ENCODE data around the gene ZMYND15. TPM values are rescaled to one million over a fixed set of nuclear protein-coding genes. Genes with fewer than 3 reads are reported as not detected.

The ZMYND15 gene
- total and polyA plus RNA-seq, 4 donors = 0.87 to 7.7 (median 1.5) TPM

DNA sequence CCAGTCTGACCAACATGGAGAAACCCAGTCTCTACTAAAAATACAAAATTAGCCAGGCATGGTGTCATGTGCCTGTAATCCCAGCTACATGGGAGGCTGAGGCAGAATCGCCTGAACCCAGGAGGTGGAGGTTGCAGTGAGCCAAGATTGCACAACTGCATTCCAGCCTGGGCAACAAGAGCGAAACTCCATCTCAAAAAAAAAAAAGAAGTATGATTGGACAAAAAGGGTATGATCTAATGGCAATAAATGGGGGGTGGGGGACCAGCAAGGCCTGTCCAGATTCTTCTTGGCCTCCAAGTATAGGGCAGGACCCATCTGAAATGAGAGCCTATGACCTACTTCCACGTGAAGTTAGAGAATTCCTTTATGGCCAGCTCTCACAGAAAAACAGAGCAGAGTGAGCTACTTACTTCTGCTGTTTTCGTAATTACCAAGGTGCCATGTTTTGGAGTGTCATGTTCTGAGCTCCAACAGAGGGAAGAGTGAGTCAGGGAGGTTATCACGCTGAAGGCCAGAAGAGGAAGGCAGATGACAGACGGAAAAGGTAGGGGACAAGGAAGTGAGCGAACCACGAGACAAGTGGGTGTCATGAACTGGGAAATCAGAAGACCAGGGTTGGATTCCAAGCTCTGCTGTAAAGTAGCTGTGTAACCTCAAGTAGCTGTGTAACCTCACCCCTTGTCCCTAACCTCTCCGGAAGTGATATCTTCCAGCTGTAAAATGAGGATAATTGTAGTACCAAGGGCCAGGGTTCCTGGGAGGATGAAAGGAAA lies 3.6 kb upstream of the ZMYND15 start:
- Histone ChIP-seq H3K27me3 (ENCODE audit: control insufficient read depth in 1 of 2, insufficient read depth in 2 of 2, low read length in 1 of 2) (no peaks in the 10 kb centered on the region), H3K27ac (ENCODE audit: low read depth in 1 of 2, low read length in 2 of 2) (no peak overlapping the region), H3K4me3 (ENCODE audit: low read length in 2 of 2) (no peak overlapping the region), H3K36me3 (ENCODE audit: control insufficient read depth in 1 of 2, insufficient read depth in 2 of 2, low read length in 1 of 2) (no peaks in the 10 kb centered on the region), H3K4me1 (ENCODE audit: control insufficient read depth in 1 of 2, insufficient read depth in 2 of 2, low read length in 2 of 2) (no peaks in the 10 kb centered on the region), H3K9me3 (ENCODE audit: control insufficient read depth, low read length) (no peaks in the 10 kb centered on the region)
- intact Hi-C loops (cut with DNase I) = loop anchor here (5.0 to 10.0 kb wide), 3 partner anchors 49 to 161 kb away; partner anchors contain the start of genes C17orf107 (in 1 of the 2), GLTPD2 (in 1 of the 2) and VMO1 (in 1 of the 2)
- ATAC-seq (ENCODE audit: low FRiP score) = no peak
- DNase-seq = peak in 1 of 2 donors; percentile 68
- 79 to 81% methylated on average over 9 of the region's 9 CpGs for WGBS, 2 donors

DNA sequence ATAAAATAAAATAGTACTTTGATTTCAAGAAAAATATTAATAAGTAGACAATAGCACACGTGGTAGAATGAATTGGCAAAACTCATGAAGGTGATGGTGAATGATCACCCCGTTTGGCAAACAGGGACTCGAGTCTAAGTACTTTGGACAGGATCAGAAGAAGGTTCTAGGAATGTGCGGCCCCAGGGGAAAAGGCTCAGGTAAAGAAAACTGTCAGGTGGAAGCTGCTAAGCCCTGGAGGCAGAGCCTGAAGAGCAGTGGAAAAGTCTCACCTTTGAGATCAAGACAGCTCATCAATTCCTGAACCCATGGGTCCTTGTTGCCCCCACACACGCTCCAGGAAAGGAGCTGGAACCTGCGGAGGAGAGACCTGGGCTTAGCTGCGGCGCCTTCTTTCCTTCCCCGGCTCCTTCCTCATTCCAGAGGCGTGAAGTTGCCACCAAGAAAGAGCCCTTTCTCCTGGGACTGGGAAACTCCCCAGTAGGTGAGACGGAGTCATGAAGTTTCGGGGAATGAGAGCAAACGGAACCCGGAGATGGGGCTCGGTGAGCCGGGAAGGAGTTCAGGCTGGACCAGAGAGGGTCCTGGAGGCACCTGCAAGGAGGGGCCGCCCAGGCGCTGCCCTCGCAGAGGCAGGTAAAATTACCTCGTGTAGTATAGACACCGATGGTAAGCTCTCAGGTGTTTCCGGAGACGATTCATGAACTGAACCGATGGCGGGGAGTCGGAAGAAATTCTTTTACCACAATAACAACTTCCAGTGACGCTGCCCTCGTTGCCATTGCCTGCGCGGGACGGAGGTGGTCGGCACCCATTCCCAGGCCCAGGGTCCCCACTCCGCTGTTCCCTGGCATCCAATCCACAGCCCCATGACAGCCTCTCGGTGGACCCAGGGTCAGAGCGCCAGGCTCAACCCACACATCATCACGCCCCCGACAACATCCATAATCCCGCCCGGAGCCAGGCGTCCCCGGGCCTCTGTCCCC lies 1.2 kb upstream of the ZMYND15 start:
- 25 to 26% methylated on average over 41 of the region's 41 CpGs for WGBS, 2 donors

DNA sequence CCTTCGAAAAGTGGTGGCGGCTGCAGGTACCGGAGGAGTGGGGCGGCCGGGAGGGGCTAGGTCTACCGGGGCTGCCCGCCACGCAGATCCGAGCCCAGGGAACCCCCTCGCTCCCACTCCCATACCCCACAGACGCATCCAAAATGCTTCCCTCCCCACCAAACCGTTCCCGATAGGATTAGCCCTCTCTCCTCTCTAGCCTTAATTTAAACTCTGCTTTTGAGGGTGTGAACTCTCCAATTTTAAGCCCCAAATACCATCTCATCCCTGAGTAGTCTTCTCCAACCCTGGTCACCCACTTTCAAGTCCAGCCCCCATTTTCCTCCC lies 355 bp downstream of the ZMYND15 start:
- no peak overlapping the region for H3K27ac ChIP-seq (ENCODE audit: low read depth in 1 of 2, low read length in 2 of 2)
- H3K4me1 ChIP-seq (ENCODE audit: control insufficient read depth in 1 of 2, insufficient read depth in 2 of 2, low read length in 2 of 2) = no peaks in the 10 kb centered on the region
- H3K27me3 ChIP-seq (ENCODE audit: control insufficient read depth in 1 of 2, insufficient read depth in 2 of 2, low read length in 1 of 2) = no peaks in the 10 kb centered on the region
- intact Hi-C loops (cut with DNase I) = no loop called here
- no peaks in the 10 kb centered on the region for H3K9me3 ChIP-seq (ENCODE audit: control insufficient read depth, low read length)
- peak overlapping the region; percentile 61 to 62 for H3K4me3 ChIP-seq (ENCODE audit: low read length in 2 of 2)
- no peaks in the 10 kb centered on the region for H3K36me3 ChIP-seq (ENCODE audit: control insufficient read depth in 1 of 2, insufficient read depth in 2 of 2, low read length in 1 of 2)
- no peak for DNase-seq
- no peak for ATAC-seq (ENCODE audit: low FRiP score)
- 10 to 18% methylated on average over 13 of the region's 13 CpGs for WGBS, 2 donors

More for the DNA sequence above, 1.2 kb upstream of the ZMYND15 start:
- intact Hi-C loops (cut with DNase I) = loop anchor here (5.0 to 10.0 kb wide), 3 partner anchors 46 to 159 kb away; partner anchors contain the start of genes C17orf107 (in 1 of the 2), GLTPD2 (in 1 of the 2) and VMO1 (in 1 of the 2)
- Histone ChIP-seq H3K27ac (ENCODE audit: low read depth in 1 of 2, low read length in 2 of 2) (no peak overlapping the region), H3K9me3 (ENCODE audit: control insufficient read depth, low read length) (no peaks in the 10 kb centered on the region), H3K4me3 (ENCODE audit: low read length in 2 of 2) (peak overlapping the region in 1 of 2 donors; percentile 61), H3K36me3 (ENCODE audit: control insufficient read depth in 1 of 2, insufficient read depth in 2 of 2, low read length in 1 of 2) (no peaks in the 10 kb centered on the region), H3K27me3 (ENCODE audit: control insufficient read depth in 1 of 2, insufficient read depth in 2 of 2, low read length in 1 of 2) (no peaks in the 10 kb centered on the region), H3K4me1 (ENCODE audit: control insufficient read depth in 1 of 2, insufficient read depth in 2 of 2, low read length in 2 of 2) (no peaks in the 10 kb centered on the region)
- DNase-seq (peak in 1 of 2 donors; percentile 35), ATAC-seq (ENCODE audit: low FRiP score) (peak; percentile 24)

DNA sequence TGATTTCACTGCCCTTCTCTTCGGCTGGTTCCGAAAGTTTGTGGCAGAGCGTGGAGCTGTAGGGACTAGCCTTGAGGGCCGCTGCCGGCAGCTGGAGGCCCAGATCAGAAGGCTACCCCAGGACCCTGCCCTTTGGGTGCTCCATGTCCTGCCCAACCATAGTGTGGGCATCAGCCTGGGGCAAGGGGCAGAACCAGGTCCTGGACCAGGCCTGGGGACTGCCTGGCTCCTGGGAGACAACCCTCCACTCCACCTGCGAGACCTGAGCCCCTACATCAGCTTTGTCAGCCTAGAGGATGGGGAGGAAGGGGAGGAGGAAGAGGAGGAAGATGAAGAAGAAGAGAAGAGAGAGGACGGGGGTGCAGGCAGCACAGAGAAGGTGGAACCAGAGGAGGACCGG lies 951 bp downstream of the ZMYND15 start:
- intact Hi-C loops (cut with DNase I) = no loop called here
- H3K27me3 ChIP-seq (ENCODE audit: control insufficient read depth in 1 of 2, insufficient read depth in 2 of 2, low read length in 1 of 2) = no peaks in the 10 kb centered on the region
- ATAC-seq (ENCODE audit: low FRiP score) (no peak), DNase-seq (no peak)
- no peak overlapping the region for H3K4me3 ChIP-seq (ENCODE audit: low read length in 2 of 2)
- 97 to 98% methylated on average over 8 of the region's 8 CpGs for WGBS, 2 donors
- H3K9me3 ChIP-seq (ENCODE audit: control insufficient read depth, low read length) = no peaks in the 10 kb centered on the region
- no peak overlapping the region for H3K27ac ChIP-seq (ENCODE audit: low read depth in 1 of 2, low read length in 2 of 2)
- no peaks in the 10 kb centered on the region for H3K36me3 ChIP-seq (ENCODE audit: control insufficient read depth in 1 of 2, insufficient read depth in 2 of 2, low read length in 1 of 2)
- H3K4me1 ChIP-seq (ENCODE audit: control insufficient read depth in 1 of 2, insufficient read depth in 2 of 2, low read length in 2 of 2) = no peaks in the 10 kb centered on the region

DNA sequence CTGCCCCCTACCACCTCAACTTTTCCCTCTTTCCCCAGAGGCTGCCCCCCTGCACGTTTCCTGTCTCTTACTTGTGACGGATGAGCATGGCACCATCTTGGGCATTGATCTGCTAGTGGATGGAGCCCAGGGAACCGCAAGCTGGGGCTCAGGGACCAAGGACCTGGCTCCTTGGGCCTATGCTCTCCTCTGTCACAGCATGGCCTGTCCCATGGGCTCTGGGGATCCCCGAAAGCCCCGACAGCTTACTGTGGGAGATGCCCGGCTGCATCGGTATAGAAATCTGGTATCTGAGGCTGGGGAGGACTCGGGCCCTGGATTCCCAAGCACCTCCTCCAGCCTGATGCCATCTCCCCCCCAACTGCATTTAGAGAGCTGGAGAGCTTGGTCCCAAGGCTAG lies 1.9 kb downstream of the ZMYND15 start:
- intact Hi-C loops (cut with DNase I) = no loop called here
- Histone ChIP-seq H3K4me3 (ENCODE audit: low read length in 2 of 2) (no peak overlapping the region), H3K27me3 (ENCODE audit: control insufficient read depth in 1 of 2, insufficient read depth in 2 of 2, low read length in 1 of 2) (no peaks in the 10 kb centered on the region), H3K4me1 (ENCODE audit: control insufficient read depth in 1 of 2, insufficient read depth in 2 of 2, low read length in 2 of 2) (no peaks in the 10 kb centered on the region), H3K27ac (ENCODE audit: low read depth in 1 of 2, low read length in 2 of 2) (no peak overlapping the region), H3K36me3 (ENCODE audit: control insufficient read depth in 1 of 2, insufficient read depth in 2 of 2, low read length in 1 of 2) (no peaks in the 10 kb centered on the region), H3K9me3 (ENCODE audit: control insufficient read depth, low read length) (no peaks in the 10 kb centered on the region)
- ATAC-seq (ENCODE audit: low FRiP score) (no peak), DNase-seq (no peak)
- 97% methylated on average over 8 of the region's 8 CpGs for WGBS, 2 donors

DNA sequence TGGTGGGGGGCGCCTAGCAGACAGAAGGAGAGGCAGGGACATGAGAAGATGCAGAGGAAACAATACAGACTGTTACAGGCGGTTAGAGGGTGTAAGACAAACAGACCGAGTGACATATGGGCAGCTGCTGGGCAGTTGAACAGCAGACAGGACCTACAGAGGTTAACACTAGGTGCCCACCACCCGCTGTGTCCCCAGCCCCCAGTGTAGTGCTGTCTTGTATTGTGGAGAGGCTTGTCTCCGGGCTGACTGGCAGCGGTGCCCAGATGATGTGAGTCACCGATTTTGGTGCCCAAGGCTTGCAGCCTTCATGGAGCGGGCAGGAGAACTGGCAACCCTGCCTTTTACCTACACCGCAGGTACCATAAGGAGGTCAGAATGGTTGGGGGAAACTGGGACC lies 2.5 kb downstream of the ZMYND15 start:
- no peak for DNase-seq
- Histone ChIP-seq H3K27me3 (ENCODE audit: control insufficient read depth in 1 of 2, insufficient read depth in 2 of 2, low read length in 1 of 2) (no peaks in the 10 kb centered on the region), H3K9me3 (ENCODE audit: control insufficient read depth, low read length) (no peaks in the 10 kb centered on the region), H3K36me3 (ENCODE audit: control insufficient read depth in 1 of 2, insufficient read depth in 2 of 2, low read length in 1 of 2) (no peaks in the 10 kb centered on the region), H3K4me3 (ENCODE audit: low read length in 2 of 2) (no peak overlapping the region), H3K27ac (ENCODE audit: low read depth in 1 of 2, low read length in 2 of 2) (no peak overlapping the region), H3K4me1 (ENCODE audit: control insufficient read depth in 1 of 2, insufficient read depth in 2 of 2, low read length in 2 of 2) (no peaks in the 10 kb centered on the region)
- no peak for ATAC-seq (ENCODE audit: low FRiP score)
- intact Hi-C loops (cut with DNase I) = no loop called here
- WGBS, 2 donors = 90 to 92% methylated on average over 9 of the region's 9 CpGs

DNA sequence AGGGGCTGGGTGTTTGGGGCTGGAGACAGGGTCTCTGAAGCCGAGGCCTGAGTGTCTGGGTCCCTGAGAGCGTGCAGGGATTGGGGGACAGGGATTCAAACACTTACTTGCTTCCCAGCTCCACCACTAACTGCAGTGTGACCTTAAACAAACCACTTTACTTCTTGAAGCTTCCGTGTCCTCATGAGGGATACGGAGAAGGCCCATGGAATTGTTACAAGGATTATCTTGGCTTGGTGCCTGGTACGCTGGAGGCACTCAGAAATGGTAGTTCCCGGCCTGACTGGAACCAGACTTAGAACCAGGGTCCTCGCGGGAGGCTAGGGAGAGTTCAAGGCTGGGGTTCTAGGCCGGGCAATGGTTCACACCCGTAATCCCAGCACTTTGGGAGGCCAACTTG lies 3.0 kb downstream of the ZMYND15 start:
- no peak for DNase-seq
- Histone ChIP-seq H3K9me3 (ENCODE audit: control insufficient read depth, low read length) (no peaks in the 10 kb centered on the region), H3K27ac (ENCODE audit: low read depth in 1 of 2, low read length in 2 of 2) (no peak overlapping the region), H3K27me3 (ENCODE audit: control insufficient read depth in 1 of 2, insufficient read depth in 2 of 2, low read length in 1 of 2) (no peaks in the 10 kb centered on the region), H3K4me3 (ENCODE audit: low read length in 2 of 2) (no peak overlapping the region), H3K4me1 (ENCODE audit: control insufficient read depth in 1 of 2, insufficient read depth in 2 of 2, low read length in 2 of 2) (no peaks in the 10 kb centered on the region), H3K36me3 (ENCODE audit: control insufficient read depth in 1 of 2, insufficient read depth in 2 of 2, low read length in 1 of 2) (no peaks in the 10 kb centered on the region)
- 50 to 54% methylated on average over 10 of the region's 10 CpGs for WGBS, 2 donors
- no peak for ATAC-seq (ENCODE audit: low FRiP score)
- intact Hi-C loops (cut with DNase I) = no loop called here

DNA sequence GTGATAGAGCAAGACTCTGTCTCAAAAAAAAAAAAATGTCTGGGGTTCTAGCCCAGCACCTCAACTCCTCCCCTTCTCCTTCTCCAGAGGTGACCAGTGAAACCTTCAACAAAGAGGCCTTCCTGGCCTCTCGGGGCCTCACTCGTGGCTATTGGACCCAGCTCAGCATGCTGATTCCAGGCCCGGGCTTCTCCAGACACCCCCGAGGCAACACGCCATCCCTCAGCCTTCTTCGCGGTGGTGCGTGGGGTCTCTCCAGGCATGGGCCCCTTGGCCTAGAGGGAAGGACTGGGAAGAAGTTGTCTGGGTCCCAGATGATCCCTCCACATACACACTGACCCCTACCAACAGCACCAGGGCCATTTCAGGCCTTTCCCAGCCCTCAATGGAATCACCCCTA lies 3.6 kb downstream of the ZMYND15 start:
- DNase-seq (no peak), ATAC-seq (ENCODE audit: low FRiP score) (no peak)

More for the DNA sequence above, 3.6 kb downstream of the ZMYND15 start:
- no peaks in the 10 kb centered on the region for H3K9me3 ChIP-seq (ENCODE audit: control insufficient read depth, low read length)
- 95 to 98% methylated on average over 8 of the region's 8 CpGs for WGBS, 2 donors
- no peaks in the 10 kb centered on the region for H3K36me3 ChIP-seq (ENCODE audit: control insufficient read depth in 1 of 2, insufficient read depth in 2 of 2, low read length in 1 of 2)
- no peaks in the 10 kb centered on the region for H3K4me1 ChIP-seq (ENCODE audit: control insufficient read depth in 1 of 2, insufficient read depth in 2 of 2, low read length in 2 of 2)
- no peaks in the 10 kb centered on the region for H3K27me3 ChIP-seq (ENCODE audit: control insufficient read depth in 1 of 2, insufficient read depth in 2 of 2, low read length in 1 of 2)
- intact Hi-C loops (cut with DNase I) = no loop called here
- no peak overlapping the region for H3K27ac ChIP-seq (ENCODE audit: low read depth in 1 of 2, low read length in 2 of 2)
- no peak overlapping the region for H3K4me3 ChIP-seq (ENCODE audit: low read length in 2 of 2)
